GM12801 (cell line): ENCODE measurements around the gene CHST11.

Source experiments
- TF ChIP-seq, protein P1 (sequence below): IDR thresholded peaks from one replicate; pipeline ENCODE4 v1.5.1; 2011; ENCODE audit warnings: control low read depth; ENCODE audit not compliant: insufficient read length; ENCODE audit errors: extremely low read depth

CHST11 gene

DNA sequence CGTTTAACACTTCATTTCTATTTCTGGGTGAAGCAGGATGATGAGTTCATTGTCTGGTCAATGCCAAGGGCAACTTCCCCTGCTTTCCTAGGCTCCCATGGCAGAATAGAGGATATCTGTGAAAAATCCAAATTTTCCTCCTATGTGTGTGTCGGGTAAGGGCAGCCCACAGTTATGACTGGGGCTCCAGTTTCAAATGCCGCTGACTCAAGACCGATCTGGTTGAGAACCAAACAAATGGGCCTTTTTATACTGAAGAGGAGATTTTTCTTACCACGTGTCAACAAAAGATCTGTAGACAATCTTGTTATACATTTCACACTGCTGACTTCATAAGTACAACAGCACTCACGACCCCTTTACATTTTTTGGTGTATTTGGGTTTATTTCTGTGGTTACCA lies 120.8 kb downstream of the CHST11 start:
- TF ChIP-seq, protein P1, sequence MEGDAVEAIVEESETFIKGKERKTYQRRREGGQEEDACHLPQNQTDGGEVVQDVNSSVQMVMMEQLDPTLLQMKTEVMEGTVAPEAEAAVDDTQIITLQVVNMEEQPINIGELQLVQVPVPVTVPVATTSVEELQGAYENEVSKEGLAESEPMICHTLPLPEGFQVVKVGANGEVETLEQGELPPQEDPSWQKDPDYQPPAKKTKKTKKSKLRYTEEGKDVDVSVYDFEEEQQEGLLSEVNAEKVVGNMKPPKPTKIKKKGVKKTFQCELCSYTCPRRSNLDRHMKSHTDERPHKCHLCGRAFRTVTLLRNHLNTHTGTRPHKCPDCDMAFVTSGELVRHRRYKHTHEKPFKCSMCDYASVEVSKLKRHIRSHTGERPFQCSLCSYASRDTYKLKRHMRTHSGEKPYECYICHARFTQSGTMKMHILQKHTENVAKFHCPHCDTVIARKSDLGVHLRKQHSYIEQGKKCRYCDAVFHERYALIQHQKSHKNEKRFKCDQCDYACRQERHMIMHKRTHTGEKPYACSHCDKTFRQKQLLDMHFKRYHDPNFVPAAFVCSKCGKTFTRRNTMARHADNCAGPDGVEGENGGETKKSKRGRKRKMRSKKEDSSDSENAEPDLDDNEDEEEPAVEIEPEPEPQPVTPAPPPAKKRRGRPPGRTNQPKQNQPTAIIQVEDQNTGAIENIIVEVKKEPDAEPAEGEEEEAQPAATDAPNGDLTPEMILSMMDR, result no peak

DNA sequence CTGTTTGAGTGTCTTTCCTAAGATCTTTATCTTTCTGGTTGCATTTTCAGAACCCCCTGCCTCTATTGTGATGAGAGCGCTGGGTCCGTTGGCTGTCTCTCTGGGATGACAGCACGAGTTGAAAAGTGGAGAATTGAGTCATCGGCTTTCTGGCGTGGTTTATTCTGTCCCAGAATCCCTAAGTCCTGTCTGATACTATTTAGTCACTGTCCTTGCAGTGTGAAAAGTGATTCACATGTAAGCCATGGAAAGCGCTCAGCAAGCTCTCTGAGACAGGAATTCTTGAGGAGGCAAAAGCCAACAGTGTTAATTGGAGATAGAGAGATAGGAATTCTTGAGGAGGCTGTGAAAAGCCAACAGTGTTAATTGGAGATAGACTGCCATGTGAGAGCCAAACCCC lies 121.7 kb downstream of the CHST11 start:
- TF ChIP-seq, protein P1, result no peak

DNA sequence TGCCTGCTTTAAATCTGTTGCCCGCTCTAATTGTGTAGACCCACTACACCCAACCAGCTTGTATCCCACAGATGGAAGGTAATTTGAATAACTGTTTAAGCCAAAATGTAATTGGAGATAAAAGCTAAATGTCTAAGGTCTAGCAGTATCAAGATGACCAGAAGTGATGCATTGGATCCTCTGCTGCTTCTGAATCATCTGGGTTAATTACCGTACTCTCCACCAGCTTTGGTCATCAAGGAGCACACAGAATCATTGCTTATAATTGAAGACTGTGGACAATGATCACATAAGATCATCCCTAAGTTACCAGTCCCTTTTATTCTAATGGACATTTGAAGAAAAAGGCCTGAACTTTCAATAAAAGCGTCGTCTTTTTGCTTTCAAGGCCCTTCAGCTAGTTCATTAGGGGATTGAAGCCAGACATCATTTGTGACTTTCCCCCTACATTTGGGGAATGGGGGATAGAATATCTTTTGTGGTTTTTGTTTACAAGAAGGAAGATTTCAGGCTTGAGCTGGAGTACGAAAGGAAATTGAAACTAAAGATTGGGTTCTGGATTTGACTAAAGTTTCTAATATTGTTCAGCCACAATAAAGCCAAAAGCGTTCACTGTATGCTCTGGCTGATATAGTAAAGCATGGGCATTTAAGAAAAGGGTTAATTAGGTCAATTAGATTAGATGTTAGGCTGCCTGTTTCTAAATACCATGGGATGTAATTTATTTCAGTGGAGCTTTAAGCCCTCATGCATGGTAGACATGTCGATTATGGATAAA lies 123.2 kb downstream of the CHST11 start:
- TF ChIP-seq, protein P1, result no peak

DNA sequence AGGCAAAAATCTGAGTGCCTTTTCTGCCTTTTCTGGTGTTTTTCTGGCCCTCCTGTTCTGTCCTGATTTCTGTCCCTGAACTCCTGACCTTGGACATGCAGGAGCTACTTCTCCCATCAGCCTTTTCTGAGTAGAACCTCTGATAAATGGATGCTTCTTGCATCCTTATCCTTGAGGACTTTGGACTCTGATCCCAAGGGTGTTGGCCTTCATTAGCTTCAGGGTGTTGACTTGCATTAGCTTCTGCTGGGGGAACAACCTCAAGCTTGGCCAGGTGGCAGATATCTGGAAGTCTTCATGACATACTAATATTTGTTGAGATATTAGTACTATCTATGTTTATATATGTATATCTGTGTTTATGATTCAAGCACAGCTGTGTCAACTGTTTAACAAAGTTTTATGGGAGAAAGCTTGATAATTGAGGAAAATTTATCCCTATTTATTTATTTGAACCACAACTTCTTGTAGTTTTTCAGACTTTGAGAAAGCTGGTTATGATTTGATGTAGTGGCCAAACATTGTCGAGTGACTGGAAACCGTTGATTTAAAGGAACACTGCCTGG lies 124.3 kb downstream of the CHST11 start:
- TF ChIP-seq, protein P1, result no peak

DNA sequence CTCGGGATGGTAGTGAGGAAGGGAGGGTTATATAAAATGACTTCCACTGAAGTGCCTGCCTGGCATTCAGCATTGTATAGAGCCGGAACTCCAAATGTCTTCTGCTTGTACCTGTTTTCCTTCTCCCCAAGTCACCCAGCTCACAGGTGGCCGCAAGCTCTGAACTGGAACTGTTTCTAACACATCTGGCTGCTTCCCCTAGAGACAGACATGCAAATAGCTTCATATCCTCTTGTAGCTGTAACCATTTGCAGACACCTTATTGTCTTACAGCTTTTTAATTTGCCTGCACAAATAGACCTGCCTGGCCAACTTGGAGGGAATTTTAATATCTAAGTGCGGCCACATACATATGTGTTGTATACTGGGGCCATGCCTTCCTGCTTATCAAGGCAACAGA lies 126.0 kb downstream of the CHST11 start:
- TF ChIP-seq, protein P1, result no peak

DNA sequence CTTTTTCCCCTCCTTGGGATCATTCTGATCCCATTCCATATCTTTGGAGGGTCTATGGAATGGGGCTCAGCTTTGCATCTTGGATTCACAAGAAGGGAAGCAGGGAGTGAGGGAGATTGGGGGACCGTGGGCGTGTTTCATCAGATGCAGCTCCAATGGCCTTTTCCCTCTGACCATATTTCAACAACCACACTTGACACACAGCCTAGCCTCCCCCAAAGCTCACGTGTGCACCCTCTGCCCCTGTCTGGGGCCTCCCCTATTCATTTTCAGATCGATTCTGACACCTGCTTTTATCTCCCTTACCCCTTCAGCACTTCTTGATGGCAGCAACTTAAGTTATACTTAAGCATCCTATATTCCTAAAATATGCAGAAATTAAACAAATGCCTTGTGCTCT lies 126.6 kb downstream of the CHST11 start:
- TF ChIP-seq, protein P1, result no peak

DNA sequence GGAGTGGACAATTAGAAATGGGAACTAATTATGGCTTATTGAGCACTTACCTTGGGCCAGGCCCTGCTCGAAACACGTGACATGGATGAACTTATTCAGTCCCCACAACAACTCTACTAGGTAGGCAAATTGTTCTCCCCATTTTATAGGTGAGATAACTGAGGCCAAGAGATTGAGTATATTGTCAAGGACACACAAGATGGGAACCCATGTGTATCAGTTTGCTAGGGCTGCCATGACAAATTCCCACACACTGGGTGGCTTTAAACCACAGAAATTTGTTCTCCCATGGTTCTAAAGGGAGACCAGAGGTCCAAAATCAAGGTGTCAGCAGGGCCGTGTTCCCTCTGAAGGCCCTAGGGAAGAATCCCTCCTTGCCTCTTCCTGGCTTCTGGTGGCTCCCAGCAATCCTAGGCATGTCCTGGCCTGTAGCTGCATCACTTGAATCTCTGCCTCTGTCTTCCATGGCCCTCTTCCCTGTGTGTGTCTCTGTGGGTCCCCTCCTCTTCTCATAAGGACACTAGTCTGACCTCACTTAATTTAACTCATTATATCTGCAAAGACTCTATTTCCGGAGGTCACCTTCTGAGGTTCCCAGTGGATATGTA lies 128.8 kb downstream of the CHST11 start:
- TF ChIP-seq, protein P1, result no peak
